GM21447 (cell line): Measurements from ENCODE around the gene HSFX3.
"Not testable (repeated sequence)": the region's sequence is repeated elsewhere in the genome, so short reads cannot be mapped to it uniquely, and the experiment has no call there.

Source experiments
- ATAC-seq: cut with Tn5 transposase; IDR thresholded peaks from one replicate; pipeline ENCODE4 v1.9.1; 2021; ENCODE audit not compliant: unreplicated experiment

HSFX3 gene, protein sequence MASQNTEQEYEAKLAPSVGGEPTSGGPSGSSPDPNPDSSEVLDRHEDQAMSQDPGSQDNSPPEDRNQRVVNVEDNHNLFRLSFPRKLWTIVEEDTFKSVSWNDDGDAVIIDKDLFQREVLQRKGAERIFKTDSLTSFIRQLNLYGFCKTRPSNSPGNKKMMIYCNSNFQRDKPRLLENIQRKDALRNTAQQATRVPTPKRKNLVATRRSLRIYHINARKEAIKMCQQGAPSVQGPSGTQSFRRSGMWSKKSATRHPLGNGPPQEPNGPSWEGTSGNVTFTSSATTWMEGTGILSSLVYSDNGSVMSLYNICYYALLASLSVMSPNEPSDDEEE

DNA sequence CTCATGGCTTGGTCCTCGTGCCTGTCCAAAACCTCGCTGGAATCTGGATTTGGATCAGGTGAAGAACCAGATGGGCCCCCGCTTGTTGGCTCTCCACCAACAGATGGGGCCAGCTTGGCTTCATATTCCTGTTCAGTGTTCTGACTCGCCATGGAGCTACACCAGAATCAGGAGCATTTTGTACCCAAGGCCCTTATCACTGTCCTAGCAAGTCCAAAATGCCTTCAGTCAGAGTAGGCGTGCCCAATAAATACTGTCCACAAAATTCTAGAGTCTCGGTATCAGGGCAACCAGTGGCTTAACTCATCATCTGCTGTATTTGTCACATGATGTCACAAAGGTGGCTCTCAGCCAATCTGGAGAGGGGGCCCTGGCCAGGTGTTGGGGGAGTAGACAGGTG lies at the start of gene HSFX3:
TSS of gene HSFX3 (minus strand) at position 224 of the 400 bp plus-strand sequence. CDS start at position 152, 72 bp downstream.
- ATAC-seq: not testable (repeated sequence)

DNA sequence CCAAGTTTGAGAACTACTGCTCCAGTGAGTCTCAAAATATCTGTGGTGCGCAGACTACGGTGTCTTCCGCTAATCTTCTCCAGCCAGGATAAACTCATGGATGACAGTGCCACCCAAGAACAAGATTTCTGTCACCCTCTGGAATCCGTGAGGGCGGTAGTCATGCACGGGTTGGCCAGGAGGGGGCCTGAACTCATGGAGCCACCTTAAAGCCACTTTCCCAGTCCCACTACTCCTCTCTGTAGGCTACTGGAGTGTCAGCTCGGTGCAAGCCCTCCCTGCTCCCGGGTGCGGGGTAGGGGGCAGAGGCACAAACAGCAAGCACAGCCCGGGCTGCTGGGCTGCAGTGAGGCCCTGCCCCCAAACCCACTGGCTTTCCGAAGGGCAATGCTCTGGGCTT lies 48.9 kb upstream of the HSFX3 start:
- ATAC-seq: not testable (repeated sequence)

- not testable (repeated sequence) for ATAC-seq
These were observed 46.2 kb upstream of the HSFX3 start for GRCh38 chrX:149595943-149596342.

- ATAC-seq: not testable (repeated sequence)
These were observed 45.5 kb upstream of the HSFX3 start, which contains the start of gene HSFX2 for GRCh38 chrX:149595214-149595613. TSS of gene HSFX2 (minus strand) at chrX:149595314. CDS start at chrX:149594700, 614 bp downstream.

DNA sequence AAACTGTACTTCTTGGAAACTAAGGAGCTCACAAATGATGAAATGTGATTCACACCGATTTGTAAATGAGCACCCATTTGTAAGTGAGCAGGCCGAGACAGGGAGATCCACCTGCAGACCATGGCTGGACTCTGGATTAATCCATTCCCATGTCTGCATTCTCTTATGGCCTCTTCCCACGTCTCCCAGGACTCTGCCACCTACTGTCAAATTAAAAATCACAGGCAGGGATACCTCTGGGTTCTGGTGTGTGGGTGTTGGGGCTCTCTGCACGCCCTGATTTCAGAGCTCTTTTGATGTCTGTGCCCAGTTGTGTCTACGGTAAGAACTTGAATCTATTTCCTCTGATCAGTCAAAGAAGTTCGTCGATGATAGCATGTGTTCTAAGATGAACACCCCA lies 41.3 kb upstream of the HSFX3 start:
- ATAC-seq: not testable (repeated sequence)

GRCh38 chrX:149587359-149587758 lies 37.6 kb upstream of the HSFX3 start, which contains the start of gene MAGEA9B:
TSS of gene MAGEA9B (minus strand) at chrX:149587459. CDS start at chrX:149583179, 4,280 bp downstream.
- ATAC-seq: not testable (repeated sequence)

DNA sequence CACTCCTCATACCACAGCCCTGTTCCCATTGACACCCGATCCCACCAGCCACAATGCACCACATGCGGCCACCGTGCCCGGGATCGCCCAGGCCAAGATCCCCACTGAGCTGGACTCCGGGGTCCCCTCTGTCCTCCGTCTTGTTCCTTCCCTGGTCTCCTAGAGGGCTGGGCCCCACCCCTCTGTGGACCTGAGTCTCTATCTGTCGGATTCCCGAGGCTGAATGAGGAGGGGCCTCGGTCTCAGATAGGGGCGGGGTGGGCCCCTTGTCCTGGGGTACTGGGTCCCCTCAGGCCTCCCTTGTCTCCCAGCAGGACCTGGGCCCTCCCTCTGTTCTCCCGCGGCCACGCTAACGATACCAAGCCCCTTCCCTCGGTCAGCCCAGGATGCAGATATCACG lies 35.9 kb upstream of the HSFX3 start:
- not testable (repeated sequence) for ATAC-seq

DNA sequence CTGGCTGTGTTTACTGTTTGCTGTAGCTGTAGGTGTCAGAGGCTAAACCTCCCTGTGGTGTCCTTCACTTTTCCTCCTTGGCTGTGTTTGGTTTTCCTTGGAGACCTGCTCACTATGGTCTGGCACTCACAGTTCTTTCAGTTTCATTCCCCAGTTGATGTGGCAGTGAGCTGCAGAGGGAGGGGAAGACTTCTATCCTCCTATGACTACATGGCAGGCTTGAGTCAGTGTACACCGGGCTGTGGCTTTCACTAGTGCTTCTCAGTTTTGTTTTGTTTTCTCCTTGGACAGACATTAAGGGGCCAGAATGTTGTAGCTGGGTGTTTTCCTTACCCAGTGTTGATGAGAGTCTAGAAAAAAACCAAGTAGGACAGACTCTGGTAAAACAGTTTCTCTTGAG lies 23.7 kb upstream of the HSFX3 start:
- ATAC-seq: peak; percentile 100

DNA sequence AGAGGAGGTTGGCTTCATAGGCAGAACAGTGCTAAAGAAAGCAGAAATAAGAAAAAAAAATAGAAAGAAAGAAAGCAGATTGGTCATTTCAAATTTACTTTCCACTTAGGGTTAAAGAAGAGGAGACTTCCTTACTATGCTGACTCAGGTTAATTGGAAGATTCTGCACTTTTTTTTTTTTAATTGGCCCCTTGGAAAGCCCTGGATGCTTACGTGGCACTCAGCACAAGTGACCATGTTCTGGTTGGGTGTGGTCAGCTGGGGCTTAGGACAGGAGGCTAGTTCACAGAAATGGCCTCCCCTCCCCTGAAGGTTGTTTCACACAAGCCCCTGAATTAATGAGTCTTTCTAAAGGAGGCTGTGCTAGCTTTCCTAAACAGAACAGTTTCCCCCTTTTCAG lies 23.0 kb upstream of the HSFX3 start:
- no peak for ATAC-seq

- ATAC-seq: no peak
These were observed 22.0 kb upstream of the HSFX3 start for GRCh38 chrX:149571770-149572169.

DNA sequence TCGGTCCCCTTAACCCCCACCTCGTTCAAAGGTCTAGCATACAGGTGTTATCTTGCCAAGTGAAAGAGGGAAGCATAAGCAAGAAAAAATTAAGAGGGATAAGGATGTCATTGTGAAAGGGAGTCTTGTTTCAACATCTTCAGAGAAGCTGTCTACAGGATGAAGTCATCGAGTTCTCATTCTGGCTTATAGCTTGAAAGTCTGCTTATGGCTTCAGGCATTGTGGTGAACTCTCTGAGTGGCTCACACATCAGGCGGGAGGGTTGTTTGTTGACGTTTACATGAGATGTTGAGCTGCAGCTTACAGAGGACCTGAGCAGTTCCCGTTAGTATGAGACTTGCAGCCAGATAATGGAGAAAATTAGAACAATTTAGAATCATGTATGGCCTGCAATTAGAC lies 20.9 kb upstream of the HSFX3 start:
- ATAC-seq: no peak

DNA sequence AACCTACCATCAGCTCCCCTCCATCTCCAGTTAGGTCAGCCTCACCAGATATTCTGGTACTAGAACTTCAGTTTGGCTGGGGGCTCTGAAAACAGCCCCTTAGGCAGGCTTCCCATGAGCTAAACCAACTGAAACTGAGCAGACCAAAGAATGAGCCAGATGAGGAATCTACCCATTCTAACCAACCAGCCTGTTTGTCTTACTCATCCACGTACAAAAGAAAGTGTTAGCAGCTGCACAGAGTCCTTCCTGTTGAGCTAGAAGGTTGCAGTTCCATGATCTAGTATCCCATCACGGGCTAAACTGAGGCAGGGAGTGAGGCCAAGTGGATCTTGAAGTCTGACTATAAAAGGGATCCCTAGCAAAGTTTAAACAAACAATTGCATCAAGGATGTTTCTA lies 20.0 kb upstream of the HSFX3 start:
- ATAC-seq: no peak

DNA sequence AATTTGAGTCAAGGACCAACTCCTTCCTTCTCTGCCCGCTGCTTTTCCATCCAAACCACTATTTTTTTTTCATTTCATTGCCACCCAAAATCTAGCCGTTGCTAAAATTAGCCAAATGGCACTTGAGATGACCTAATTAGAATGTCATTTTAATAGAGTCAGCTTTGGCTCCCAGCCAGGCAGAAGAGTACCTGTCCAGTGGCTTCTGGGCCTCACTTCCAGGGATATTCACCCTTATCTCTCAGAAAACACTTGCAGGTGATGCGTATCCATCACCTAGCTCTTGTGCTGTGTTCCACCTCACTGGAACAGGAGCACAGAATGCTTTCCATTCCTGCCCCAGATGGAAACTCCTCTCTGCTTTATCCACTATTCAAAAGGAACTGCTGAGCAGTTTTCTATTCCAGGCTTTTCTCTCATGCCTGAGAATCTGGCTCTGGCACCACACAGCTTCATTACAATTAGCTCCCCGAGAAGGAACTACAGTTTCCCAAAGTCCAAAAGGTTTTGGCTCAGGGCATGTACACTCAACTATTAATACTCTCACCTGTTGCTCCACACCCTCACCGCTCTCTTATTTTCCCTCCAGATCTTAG lies 19.1 kb upstream of the HSFX3 start:
- no peak for ATAC-seq

DNA sequence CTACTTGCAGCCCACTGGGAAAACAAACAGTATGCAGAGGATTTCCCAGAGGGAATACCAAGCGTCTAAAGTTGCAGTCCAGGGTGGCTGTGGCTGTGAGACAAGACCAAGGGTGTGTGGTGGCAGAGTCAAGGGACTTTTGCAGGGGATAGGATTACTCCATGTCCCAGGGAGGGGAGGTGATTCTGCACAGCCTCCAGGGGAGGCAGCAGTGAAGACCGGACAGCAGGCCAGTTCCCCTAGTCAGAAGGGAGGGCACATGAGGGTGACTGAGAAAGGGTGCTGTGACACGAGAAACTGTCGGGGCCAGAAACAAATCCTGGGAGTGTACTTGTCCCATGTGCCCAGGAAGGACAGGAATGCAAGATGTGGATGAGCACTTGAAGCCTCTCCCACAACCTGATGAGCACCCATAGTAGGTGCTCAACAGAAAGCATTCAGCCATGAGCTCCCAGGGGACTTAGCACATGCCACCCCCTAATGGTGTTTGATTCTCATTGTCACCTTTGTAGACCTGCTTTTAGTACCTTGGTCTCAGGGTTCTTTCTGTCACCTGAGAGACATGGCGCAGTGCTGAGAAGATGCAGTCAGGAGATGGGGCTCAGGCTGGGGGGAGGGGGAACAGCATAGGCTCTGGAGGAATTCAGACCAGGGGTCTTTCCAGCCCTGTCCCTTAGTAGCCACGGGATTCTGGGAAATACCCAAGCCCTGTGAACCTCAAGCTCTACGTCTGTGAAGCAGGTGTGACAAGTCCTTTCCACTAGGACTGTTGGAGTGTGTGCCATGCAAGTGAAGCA lies 18.1 kb upstream of the HSFX3 start:
- ATAC-seq: no peak

GRCh38 chrX:149563359-149563758 lies 13.6 kb upstream of the HSFX3 start:
- no peak for ATAC-seq

DNA sequence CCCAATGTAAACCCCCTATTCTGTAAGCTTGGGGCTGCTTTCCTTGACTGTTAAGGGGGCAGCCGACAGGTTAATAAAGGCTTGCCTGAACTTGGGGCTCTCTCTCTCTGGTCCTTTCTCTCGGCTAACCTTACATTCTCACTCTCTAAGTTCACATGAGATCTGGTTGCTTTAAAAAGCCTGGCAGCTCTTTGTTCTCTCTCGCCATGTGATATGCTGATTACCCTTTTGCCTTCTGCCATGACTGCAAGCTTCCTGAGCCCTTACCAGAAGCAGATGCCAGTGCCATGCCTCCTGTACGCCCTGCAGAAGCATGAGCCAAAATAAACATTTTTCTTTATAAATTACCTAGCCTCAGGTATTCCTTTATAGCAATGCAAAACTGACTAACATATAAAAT lies 5.5 kb upstream of the HSFX3 start:
- not testable (repeated sequence) for ATAC-seq

DNA sequence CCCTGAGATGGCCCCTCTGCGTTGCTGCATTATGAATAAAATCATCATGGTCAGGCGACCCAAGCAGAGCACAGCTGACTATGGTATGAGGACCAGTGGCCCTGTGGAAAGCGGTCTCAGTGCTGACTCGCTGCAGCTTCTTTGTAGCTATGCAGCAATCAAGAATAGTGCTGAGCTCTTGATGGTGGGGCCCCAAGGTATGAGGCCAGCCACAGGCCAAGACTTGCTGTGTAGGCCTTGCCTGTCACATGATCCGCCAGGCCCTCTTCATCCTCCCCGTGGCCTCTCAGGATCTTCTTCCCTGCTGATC lies 2.2 kb upstream of the HSFX3 start:
- not testable (repeated sequence) for ATAC-seq

- not testable (repeated sequence) for ATAC-seq
These were observed 1.7 kb upstream of the HSFX3 start for GRCh38 chrX:149551245-149551938.

DNA sequence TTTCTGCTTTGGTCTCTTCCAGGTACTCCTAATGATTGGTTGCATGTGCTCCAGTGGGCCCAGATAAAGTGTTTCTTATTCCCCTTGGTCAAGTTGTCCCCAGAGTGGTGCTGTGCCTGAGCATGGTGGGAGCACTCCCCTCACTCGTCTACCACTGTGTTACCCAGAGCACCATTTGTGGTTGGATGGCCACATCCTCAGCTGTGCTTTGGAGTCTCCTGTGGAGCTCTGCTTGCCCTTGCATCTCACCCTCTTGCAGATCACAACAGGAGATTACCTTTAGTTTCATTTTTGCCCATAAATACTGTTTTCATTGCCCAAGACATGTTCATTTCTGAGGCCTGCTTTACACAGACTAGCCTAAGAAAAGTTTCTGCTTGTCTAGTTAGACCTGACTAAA lies 730 bp upstream of the HSFX3 start:
- not testable (repeated sequence) for ATAC-seq

GRCh38 chrX:149547782-149548181 lies 1.9 kb downstream of the HSFX3 start:
- not testable (repeated sequence) for ATAC-seq

- ATAC-seq: not testable (repeated sequence)
These were observed 2.8 kb downstream of the HSFX3 start for GRCh38 chrX:149546962-149547361.
